Fibroblast of skin of scalp (primary cell): Measurements from ENCODE around the gene TCF12.
A peak's percentile ranks its signal among the peaks of the same experiment; 100 is the strongest.
"Not testable (repeated sequence)": the region's sequence is repeated elsewhere in the genome, so short reads cannot be mapped to it uniquely, and the experiment has no call there.

ENCODE experiments used
- DNase-seq: peaks from one replicate; pipeline ENCODE4 v3.0.0-alpha.2; 2013

TCF12 gene

DNA sequence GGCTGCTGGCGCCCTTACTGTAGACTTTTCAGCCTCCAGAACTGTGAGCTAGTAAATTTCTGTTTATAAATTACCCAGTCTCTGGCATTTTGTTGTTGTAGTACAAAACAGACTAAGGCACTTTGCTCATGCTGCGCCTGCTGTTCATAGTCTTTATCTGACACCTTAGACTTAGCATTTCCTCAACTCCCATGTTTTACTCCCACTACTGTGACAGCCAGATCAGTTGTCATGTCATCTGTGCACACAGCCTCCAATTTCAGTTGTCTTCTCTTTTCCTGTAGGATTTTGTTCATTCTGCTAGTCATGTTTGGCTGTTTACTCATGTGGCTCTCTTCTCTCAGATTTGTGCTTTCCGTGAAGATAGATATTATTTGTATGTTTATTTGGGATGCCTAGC is 62.0 kb downstream of the TCF12 start:
- DNase-seq: no peak

DNA sequence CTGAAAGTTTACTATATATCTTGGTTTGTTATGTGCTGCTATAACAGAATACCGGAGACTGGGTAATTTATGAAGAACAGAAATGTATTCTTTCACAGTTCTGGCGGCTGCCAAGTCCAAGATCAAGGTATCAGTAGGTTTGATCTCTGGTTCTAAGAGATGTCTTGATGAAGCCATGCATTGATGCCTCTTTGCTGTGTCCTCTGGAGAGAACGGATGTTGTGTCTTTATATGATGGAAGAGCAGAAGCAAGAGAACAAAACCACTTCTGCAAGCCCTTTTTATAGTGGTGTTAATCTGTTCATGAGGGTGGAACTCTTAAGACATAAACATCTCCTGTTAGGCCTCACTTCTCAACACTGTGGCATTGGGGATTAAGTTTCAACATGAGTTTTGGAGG is 62.7 kb downstream of the TCF12 start:
- no peak for DNase-seq

DNA sequence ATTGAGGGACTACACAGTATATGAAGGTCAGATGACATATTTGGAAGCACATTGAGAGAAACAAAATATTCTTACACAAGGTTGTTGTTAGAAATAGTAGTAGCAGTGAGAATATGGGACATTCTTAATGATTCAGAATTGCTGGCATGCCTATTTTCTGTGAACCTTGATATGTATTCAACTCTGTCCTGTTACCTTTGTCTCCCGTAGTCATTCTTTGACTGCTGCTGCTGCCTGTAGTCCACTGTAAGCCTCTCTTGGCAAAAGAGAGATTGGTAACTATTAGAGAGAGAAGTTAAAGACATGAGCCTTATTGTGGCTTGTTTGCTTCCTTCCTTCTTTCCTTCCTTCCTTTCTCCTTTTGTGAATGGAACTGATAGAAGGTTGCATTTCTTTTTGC is 64.5 kb downstream of the TCF12 start:
- no peak for DNase-seq

DNA sequence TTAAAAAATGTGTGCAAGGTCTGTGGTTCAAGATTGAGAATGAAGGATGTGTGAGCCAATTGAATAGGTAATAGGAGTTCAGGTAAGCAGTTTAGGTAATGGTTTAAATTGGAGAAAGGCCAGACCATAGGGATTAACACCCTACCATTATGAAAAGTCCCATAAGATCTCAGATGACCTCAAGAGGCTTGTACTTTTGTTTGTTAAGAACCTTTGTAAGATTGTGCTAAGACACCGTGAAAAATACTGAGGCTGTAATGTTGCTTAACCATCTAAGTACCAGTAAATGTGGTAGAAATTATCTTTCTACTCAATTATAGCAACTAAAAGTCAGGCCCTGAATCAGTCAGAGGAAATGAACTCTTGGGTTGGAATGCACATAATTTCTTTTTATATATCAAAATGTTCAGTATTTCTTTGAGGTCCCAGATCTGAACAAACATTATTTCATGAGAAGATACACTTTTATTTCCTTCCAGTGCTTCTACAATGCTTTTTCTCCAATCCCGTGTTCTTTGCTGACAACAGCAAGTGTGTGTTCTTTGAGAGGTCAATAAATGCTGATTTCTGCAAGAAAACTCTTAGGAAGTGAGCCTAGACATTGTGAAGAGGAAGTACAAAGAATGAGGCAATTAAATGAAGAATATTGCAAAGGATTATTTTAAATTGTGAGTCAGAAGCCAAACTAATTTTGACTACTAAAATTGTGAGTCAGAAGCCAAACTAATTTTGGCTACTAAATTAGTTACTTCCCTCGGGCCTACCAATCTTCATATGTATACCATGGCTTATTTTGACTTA is 66.4 kb downstream of the TCF12 start:
- DNase-seq: peak; percentile 52

DNA sequence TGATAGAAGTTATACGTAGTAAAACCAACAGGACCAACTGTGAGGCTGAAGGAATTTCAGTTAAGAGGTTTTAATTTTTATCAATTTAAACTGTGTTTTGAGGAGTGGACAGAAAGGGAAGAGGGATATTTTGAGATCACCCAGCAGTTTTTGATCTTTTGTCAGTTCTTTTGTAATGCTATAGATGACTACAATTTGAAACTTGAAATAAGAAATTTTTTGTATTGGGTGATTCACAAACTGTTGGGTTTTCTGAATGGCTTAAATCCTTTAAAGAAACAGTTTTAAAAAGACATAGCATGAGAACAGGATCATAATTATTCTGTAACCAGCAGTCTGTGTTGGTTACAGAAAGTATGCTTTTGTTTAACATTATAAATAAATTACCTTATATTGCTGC is 67.4 kb downstream of the TCF12 start:
- no peak for DNase-seq

DNA sequence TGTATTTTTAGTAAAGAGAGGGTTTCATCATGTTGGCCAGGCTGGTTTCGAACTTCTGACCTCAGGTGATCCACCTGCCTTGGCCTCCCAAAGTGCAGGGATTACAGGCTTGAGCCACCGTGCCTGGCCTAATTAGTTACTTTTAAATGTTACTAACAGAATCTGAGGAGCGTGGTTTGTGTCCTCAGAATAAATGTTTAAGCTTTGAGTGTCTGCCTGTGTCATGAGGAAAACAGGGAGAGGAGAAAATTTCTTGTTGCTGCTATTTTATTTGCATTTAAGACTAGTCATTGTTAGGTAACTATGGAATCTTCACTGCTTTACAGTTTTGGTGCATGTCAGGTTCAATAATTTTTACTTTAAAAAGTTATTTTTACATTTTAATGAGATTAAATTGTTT is 68.8 kb downstream of the TCF12 start:
- DNase-seq: no peak

DNA sequence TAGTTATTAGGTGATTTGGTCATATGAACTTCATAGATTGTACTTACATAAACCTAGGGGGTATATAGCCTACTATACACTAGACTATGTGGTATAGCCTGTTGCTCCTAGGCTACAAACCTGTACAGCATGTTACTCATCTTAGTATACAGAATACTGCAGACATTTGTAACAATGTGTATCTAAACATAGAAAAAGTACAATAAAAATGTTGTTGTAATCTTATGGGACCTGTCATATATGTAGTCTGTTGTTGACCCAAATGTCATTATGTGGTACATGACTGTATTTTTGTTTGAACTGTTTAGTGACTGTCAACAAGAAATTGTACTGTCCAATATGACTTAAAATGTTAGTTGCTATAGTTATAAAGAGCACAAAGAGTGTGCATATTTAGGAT is 69.8 kb downstream of the TCF12 start:
- no peak for DNase-seq

DNA sequence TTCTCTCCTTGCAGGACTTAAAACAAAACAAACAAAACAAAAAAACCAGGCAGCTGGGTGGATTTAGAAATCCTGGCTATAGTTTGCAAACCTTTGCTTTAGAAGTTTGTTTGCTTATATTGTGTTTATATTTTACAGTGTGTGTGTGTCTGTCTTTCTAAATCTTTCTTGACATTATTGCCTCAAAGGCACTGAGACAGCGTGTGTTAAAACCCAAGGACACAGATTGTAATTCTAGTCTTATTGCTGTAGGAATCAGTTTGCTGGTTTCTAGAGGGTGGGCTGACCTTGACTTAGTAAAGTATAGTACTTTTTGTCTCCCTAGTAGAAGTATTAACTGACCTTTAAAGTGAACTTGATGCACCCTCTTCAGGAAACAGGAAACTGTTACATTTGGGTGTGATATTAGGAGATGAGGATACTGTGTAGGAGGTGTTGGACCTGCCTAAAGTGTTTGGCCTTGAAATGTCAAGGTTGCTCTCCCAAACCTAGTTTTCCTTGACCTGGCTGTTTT is 71.0 kb downstream of the TCF12 start:
- DNase-seq: no peak

DNA sequence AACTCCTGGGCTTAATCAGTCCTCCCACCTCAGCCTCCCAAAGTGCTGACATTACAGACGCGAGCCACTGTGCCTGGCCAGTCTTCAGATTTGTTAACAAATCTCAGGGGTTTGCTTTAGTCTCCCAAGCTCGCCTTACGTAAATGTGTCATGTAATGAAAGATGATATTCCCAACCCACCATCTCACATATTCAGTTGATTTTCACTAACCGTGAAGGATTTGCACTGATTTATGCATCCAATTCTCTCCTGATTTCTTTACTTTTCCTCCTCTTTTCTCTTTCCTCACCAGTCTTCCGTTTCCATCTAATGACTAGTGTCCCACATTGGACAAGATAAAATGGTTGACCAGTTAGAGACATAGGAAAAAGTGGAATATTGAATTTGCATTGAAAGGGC is 72.6 kb downstream of the TCF12 start:
- DNase-seq: no peak

DNA sequence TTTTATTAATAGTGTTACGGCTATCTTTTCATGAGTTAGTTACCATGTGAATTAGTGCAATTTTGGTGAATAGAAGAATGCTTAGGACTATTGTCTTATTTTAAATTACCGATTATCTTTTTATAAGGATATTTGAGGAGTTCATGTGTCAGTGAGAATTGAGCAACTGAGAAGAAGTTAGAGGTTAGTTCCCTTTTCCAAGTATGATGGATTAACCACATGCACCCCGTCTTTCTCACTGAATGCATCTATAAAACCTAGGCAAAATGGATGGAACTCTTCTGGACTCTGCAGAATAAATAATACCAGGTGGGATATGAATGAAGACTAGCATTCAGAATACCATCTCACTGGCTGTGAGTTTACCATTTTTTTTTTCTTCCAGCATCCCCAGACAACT is 74.3 kb downstream of the TCF12 start:
- no peak for DNase-seq

DNA sequence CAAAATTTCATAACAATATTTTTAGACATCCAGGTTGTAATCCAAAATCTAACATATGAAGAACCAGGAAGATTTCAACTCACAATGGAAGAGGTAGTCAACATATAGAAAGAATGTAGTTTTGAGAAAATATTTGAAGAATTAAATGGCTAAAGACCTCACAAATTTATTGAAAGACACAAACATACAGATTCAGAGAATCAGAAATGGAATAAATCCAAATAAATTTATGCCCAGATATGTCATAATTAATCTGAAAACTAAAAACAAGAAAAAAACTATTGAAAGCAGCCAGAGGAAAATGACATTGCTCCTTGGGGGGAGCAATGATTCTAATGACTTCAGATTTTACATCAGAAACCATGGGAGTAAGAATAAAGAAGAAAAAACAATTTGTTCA is 75.8 kb downstream of the TCF12 start:
- no peak for DNase-seq

DNA sequence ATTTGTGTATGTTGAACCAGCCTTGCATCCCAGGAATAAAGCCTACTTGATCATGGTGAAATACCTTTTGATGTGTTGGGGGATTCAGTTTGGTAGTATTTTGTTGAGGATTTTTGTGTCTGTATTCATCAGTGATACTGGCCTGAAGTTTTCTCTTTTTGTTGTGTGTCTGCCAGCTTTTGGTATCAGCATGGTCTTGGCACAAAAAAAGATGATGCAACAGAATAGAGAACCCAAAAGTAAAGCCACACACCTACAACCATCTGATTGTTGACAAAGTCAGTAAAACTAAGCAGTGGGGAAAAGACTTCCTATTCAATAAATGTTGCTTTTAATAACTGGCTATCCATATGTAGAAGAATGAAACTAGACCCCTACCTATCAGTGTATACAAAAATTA is 77.6 kb downstream of the TCF12 start:
- no peak for DNase-seq

DNA sequence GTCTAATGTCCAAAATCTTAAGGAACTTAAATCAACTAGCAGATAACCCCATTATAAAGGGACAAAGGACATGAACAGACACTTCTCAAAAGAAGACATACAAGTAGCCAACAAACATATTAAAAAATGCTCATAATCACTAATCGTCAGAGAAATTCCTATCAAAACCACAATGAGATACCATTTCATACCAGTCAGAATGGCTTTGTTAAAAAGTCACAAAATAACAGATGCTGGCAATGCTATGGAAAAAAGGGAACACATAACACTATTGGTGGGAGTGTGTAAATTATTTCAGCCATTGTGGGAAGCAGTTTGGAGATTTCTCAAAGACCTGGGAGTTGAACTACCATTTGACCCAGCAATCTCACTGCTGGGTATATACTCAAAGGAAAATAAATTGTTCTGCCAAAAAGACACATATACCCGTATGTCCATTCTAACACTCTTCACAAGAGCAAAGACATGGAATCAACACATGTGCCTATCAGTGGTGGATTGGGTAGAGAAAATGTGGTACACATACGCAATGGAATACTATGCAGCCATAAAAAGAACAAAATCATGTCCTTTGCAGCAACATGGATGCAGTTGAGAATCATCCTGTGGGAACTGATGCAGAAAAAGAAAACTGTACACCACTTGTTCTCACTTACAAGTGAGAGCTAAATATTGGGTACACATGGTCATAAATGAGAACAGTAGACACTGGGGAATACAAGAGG is 78.5 kb downstream of the TCF12 start:
- DNase-seq: peak; percentile 34

DNA sequence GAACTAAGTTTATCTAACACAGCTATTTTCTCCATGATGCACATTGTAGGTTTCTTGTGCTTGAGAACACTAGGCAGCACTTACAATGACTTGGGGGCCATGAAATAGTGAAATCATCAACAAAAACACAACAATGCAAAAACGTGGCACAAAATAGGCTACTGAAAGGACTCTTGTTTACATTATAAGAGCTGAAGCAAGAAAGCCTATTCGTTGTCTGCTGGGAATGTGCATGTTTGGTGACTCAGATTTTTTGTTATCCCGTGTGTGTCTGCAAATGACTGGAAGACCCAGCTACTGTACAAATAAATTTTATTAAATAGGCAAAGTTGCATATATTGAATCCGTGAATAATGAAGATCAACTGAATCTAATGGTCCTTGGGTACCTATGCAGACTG is 85.0 kb downstream of the TCF12 start:
- DNase-seq: peak; percentile 77

DNA sequence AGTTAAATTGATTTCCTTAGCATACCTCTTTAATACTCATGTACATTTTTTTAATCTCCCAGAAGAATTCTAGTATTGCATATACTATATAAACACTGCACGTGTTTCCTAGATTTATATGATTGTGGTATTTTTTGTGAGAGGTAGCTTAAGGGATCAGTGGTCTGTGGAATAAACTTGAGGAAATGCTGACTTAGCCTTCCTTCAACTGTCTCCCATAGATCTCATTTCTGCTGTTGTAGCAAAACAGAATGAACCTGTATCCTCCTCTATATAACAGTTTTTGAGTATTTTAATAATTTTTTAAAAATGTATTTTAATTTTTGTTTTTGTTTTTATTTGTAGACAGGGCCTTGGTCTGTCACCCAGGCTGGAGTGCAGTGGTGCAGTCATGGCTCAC is 86.8 kb downstream of the TCF12 start:
- DNase-seq: no peak

DNA sequence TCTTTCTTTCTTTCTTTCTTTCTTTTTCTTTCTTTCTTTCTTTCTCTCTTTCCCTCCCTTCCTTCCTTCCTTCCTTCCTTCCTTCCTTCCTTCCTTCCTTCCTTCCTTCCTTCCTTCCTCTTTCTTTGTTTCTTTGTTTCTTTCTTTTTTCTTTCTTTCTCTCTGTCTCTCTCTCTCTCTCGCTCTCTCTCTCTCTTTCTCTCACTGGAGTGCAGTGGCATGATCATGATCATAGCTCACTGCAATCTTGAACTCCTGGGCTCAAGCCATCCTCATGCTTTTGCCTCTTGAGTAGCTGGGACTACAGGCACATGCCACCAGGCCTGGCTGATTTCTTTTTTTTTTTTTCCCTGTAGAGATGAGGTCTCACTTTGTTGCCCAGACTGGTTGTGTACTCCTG is 89.4 kb downstream of the TCF12 start:
- not testable (repeated sequence) for DNase-seq

DNA sequence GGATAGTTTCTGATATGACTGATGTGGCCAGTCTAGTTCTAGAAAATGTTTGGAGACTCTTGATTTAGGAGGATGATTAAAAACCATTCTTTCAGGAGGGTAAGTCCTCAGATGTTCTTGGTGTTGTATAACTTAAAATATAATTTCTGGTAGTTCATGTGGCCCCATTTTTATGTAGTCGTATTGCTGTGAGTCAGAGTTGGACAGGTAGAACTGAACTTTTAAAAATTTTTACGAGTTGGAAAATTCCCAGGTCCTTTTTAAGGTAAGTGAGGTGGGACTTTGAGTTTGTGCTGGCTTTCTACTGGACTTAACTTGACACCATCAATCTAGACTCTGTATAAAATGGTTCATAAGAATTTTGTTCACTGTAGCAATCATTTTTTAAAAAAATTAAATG is 92.3 kb downstream of the TCF12 start:
- no peak for DNase-seq

DNA sequence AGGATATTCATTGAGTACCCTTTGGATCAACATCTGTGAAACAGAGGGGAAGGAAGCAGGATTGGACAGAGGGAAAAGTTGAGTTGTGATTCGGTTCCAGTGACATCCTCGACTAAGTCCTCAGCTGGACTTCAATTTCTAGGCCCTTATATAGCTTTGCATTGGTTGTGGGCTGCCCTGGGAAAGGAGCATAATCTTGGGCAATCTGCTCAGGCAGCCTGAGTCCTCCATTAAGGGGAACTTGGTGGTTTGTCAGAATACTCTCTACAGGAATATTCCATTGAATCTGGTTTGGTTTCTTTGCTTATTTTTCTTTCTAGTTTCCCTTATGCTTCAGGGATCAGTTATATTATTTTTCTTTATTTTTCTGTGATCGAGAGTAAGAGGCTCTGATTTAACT is 94.1 kb downstream of the TCF12 start:
- no peak for DNase-seq

DNA sequence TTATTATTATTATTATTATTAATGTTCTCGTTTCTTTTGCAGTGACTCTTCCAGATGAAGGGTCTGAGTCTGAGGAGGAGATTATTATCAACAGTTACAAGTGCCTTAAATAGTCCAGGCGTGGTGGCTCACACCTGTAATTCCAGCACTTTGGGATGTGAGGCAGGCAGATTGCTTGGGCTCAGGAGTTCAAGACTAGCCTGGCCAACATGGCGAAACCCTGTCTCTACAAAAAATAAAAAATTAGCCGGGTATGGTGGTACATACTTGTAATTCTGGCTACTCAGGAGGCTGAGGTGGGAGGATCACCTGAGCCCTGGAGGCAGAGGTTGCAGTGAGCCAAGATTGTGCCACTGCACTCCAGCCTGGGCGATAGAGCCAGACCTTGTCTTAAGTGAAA is 96.5 kb downstream of the TCF12 start:
- not testable (repeated sequence) for DNase-seq

DNA sequence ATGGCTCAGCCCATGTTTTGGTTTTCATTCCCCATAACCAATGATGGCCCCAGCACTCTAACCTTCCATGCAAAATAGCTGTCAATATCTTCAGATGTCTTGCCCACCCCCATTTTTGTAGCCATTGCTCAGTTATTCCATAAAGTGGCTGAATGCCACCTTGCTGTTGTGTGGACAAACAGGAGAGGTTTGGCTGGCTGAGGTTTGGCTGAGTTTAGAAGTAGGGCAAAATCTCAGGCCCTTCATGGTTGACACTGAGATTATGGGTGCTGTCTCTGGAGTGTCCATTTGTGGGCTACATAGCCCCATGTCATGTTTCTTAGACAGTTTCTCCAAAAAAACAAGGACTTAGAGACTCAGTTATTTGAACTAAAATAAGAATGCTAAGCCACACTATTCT is 96.9 kb downstream of the TCF12 start:
- no peak for DNase-seq

DNA sequence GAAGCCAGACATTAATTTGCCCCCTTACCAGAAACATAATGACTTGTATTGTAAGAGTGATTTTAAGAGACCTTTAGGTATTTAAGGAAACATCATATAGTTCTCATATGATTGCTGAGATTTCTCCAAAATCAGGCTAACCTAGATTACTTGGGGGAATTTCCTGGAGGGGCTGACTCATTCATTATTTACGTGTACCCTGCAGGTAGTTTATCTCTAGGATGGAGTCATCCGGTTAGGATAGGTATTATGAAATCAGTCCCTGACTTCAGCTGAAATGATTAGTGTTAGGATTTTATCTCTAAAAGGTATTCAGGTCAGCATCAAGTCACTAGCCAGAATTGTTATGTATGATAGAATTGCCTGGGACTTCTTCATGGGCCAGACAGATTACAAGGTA is 97.5 kb downstream of the TCF12 start:
- no peak for DNase-seq

DNA sequence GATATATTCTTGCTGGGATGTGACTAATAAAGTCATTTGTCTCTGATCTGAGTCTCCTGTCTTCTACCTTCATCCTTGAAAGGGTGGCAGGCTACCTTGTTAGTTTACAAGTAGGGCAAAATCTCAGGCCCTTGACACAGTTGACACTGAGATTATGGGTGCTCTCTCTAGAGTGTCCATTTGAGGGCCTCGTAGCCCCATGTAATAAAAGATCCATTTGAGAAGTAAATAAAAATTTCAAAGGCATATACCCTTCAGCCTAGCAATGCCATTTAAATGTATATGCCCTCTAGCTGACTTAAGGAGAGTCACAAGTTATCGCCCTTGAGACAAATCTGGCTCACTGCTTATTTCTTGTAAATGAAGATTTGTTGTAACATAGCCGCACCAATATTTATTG is 98.6 kb downstream of the TCF12 start:
- peak; percentile 43 for DNase-seq

DNA sequence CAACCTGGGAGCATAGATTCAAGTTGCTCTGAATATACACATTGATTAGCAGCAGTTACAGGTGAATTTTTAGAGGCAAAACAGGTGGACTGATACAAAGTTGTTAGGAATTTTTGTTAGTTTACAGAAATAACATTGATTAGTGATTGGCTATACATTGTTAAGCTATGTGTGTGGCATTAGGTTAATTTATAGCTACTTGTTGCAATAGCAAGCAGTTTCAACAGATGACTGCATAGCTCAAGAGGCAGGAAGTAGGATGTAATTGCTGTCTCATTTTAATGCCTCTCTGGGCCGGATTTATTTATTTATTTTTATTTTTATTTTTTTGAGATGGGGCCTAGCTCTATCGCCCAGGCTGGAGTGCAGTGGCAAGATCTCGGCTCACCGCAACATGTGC is 99.7 kb downstream of the TCF12 start:
- no peak for DNase-seq

DNA sequence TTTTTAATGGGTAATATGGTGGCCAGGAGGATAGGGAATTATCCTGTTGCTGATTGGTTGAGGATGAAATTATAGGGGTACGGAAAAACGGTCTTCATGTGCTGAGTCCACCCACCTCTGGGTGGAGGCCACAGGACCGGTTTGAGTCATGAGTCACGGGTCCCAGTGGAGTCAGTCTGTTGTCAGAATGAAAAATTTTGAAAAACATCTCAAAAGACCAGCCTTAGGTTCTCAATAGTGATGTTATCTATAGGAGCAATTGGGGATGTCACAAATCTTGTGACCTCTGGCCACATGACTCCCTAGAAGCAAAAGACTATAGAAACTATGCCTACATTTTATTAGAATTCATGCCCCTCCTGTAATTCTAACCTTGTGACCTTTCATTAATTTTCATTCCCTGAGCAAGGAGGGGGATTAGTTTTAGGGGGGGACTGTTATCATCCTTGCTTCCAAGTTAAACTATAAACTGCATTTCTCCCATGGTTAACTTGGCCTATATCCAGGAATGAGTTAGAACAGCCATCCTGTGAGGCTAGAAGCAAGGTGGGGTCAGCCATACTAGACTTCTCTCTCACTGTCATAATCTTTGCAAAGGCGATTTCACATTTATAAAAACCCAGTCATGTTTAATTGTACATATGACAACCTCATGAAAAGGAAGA is 101.2 kb downstream of the TCF12 start:
- DNase-seq: no peak
